HuH-7 (cell line): Measurements from ENCODE around the gene ASXL3.

Experiments
- DNase-seq: peaks from one replicate; pipeline ENCODE4 v3.0.0; 2011; ENCODE audit warnings: low spot score

The ASXL3 gene

GRCh38 chr18:33660696-33661310, 82.8 kb downstream of the ASXL3 start:
- no peak for DNase-seq

- DNase-seq = no peak
These were observed 86.3 kb downstream of the ASXL3 start for GRCh38 chr18:33664241-33664874.

- DNase-seq = no peak
These were observed 87.2 kb downstream of the ASXL3 start for GRCh38 chr18:33665187-33665586.

GRCh38 chr18:33665641-33666040, 87.6 kb downstream of the ASXL3 start:
- no peak for DNase-seq

- DNase-seq = no peak
These were observed 88.9 kb downstream of the ASXL3 start for GRCh38 chr18:33666915-33667314.

- no peak for DNase-seq
These were observed 91.6 kb downstream of the ASXL3 start for GRCh38 chr18:33669589-33669988.

GRCh38 chr18:33670029-33670428, 92.0 kb downstream of the ASXL3 start:
- DNase-seq = no peak

GRCh38 chr18:33673689-33674088, 95.7 kb downstream of the ASXL3 start:
- DNase-seq = no peak

- no peak for DNase-seq
These were observed 98.6 kb downstream of the ASXL3 start for GRCh38 chr18:33676593-33676992.

- DNase-seq = no peak
These were observed 99.9 kb downstream of the ASXL3 start for GRCh38 chr18:33677891-33678290.

GRCh38 chr18:33682436-33682835, 104.4 kb downstream of the ASXL3 start:
- no peak for DNase-seq

- no peak for DNase-seq
These were observed 116.6 kb downstream of the ASXL3 start for GRCh38 chr18:33694593-33694992.

- no peak for DNase-seq
These were observed 118.5 kb downstream of the ASXL3 start for GRCh38 chr18:33696332-33697162.

- no peak for DNase-seq
These were observed 119.5 kb downstream of the ASXL3 start for GRCh38 chr18:33697498-33697897.

- DNase-seq = no peak
These were observed 121.4 kb downstream of the ASXL3 start for GRCh38 chr18:33699372-33699771.

- DNase-seq = no peak
These were observed 122.5 kb downstream of the ASXL3 start for GRCh38 chr18:33700513-33700976.

- no peak for DNase-seq
These were observed 124.6 kb downstream of the ASXL3 start for GRCh38 chr18:33702625-33703024.

GRCh38 chr18:33706391-33706790, 128.4 kb downstream of the ASXL3 start:
- no peak for DNase-seq

- no peak for DNase-seq
These were observed 130.9 kb downstream of the ASXL3 start for GRCh38 chr18:33708876-33709275.

GRCh38 chr18:33710269-33710668, 132.2 kb downstream of the ASXL3 start:
- no peak for DNase-seq

GRCh38 chr18:33711514-33711913, 133.5 kb downstream of the ASXL3 start:
- no peak for DNase-seq

GRCh38 chr18:33712719-33713118, 134.7 kb downstream of the ASXL3 start:
- no peak for DNase-seq

- DNase-seq = no peak
These were observed 138.2 kb downstream of the ASXL3 start for GRCh38 chr18:33716061-33716683.
